Endothelial cell of umbilical vein (primary cell): ENCODE data around the gene SNX30. TPM values are rescaled to one million over a fixed set of nuclear protein-coding genes. Genes with fewer than 3 reads are reported as not detected.

Experiments used
- BruUV-seq: library from RNA; stranded (reverse); fragments of 400-500 nt; replicated peaks from 2 replicates; lab custom pipeline; 2021; lab: Mats Ljungman, UMichigan
- CTCF ChIA-PET: fragments of 300-600, 350-600 bp; sonication (Branson Sonifier 250); formaldehyde crosslinking; loops from one replicate; lab custom pipeline; 2021; ENCODE audit warnings: antibody characterized with exemption, inconsistent platforms; lab: Charles Lee
- POLR2A ChIA-PET: fragments of 300-600, 350-600 bp; sonication (Branson Sonifier 250); formaldehyde crosslinking; loops from one replicate; lab custom pipeline; 2021; ENCODE audit warnings: antibody characterized with exemption, inconsistent platforms; lab: Charles Lee
- DNase-seq: peaks from one replicate; pipeline ENCODE4 v3.0.0-alpha.2; 2011; ENCODE audit warnings: low read depth, low spot score
- FAIRE-seq: peaks from 2 replicates; lab custom pipeline; 2011; peaks lifted over from hg19 to GRCh38; lab: Jason Lieb, UNC
- H2AFZ ChIP-seq: 2 replicates; pipeline ENCODE4 v1.6.0; 2012; ENCODE audit warnings: low read depth, low read length, control low read depth, inconsistent platforms
- H3K27ac ChIP-seq: 2 replicates; pipeline ENCODE4 v1.5.1; 2011; ENCODE audit warnings: low read depth, mild to moderate bottlenecking, control low read depth, low read length, moderate library complexity; ENCODE audit not compliant: insufficient read depth
- H3K27me3 ChIP-seq, 2 experiments: 2 replicates each; pipeline versions ENCODE4 v1.6.0 to v1.6.1; 2011; ENCODE audit warnings: low read length in 2 of 2, mixed read lengths in 1 of 2; ENCODE audit not compliant: control insufficient read depth in 2 of 2, insufficient read depth in 2 of 2
- H3K36me3 ChIP-seq, 2 experiments: 2 replicates in 1 of 2; 3 replicates in 1 of 2; pipeline ENCODE4 v1.5.1; 2011; ENCODE audit warnings: low read length in 2 of 2, mild to moderate bottlenecking in 1 of 2, moderate library complexity in 1 of 2; ENCODE audit not compliant: control insufficient read depth in 2 of 2, insufficient read depth in 2 of 2; ENCODE audit errors: extremely low read depth in 1 of 2
- H3K4me1 ChIP-seq: 3 replicates; pipeline ENCODE4 v1.5.1; 2011; ENCODE audit warnings: mild to moderate bottlenecking, low read length; ENCODE audit not compliant: control insufficient read depth, insufficient read depth; ENCODE audit errors: extremely low read depth
- H3K4me2 ChIP-seq: 2 replicates; pipeline ENCODE4 v1.6.1; 2011; ENCODE audit warnings: low read length, control low read depth, mixed read lengths; ENCODE audit not compliant: insufficient read depth
- H3K4me3 ChIP-seq, 3 experiments: fragments of 200-600 bp in 1 of 3; sonication (generic), shearing (Covaris generic) in 1 of 3; replicated peaks in 1 of 3; 2 replicates each; pipeline ENCODE4 v1.5.1; 2011 to 2016; ENCODE audit warnings: control low read depth in 3 of 3, low read length in 3 of 3, mild to moderate bottlenecking in 2 of 3, inconsistent platforms in 1 of 3, low read depth in 1 of 3, moderate library complexity in 1 of 3; ENCODE audit not compliant: insufficient read depth in 1 of 3
- H3K79me2 ChIP-seq: 2 replicates; pipeline ENCODE4 v1.6.0; 2012; ENCODE audit warnings: low read length, inconsistent platforms; ENCODE audit not compliant: control insufficient read depth, insufficient read depth
- H3K9ac ChIP-seq: replicated peaks from 2 replicates; pipeline ENCODE3; 2011; ENCODE audit warnings: low read length, control low read depth; ENCODE audit not compliant: insufficient read depth; ENCODE audit errors: extremely low read depth
- H3K9me1 ChIP-seq: replicated peaks from 3 replicates; pipeline ENCODE4 v1.6.0; 2011; ENCODE audit warnings: mild to moderate bottlenecking, low read length; ENCODE audit not compliant: control insufficient read depth, insufficient read depth; ENCODE audit errors: extremely low read depth
- H3K9me3 ChIP-seq: replicated peaks from 2 replicates; pipeline ENCODE4 v1.5.1; 2012; ENCODE audit warnings: low read length, inconsistent platforms; ENCODE audit not compliant: control insufficient read depth, insufficient read depth
- H4K20me1 ChIP-seq: replicated peaks from 2 replicates; pipeline ENCODE3; 2011; ENCODE audit warnings: mild to moderate bottlenecking, low read length; ENCODE audit not compliant: control insufficient read depth, insufficient read depth; ENCODE audit errors: extremely low read depth
- EZH2 ChIP-seq: IDR thresholded peaks from 2 replicates; pipeline ENCODE4 v1.6.1; 2012; ENCODE audit warnings: borderline replicate concordance, low read depth, mild to moderate bottlenecking, moderate library complexity, low read length, inconsistent platforms; ENCODE audit not compliant: severe bottlenecking
- FOS ChIP-seq: IDR thresholded peaks from 2 replicates; pipeline ENCODE4 v1.6.1; 2011; ENCODE audit warnings: mild to moderate bottlenecking, low read length, moderate library complexity, borderline replicate concordance; ENCODE audit not compliant: insufficient read depth
- GATA2 ChIP-seq: IDR thresholded peaks from 2 replicates; pipeline ENCODE4 v1.7.0; 2011; ENCODE audit warnings: low read depth, mild to moderate bottlenecking, moderate library complexity, mixed read lengths, low read length; ENCODE audit not compliant: insufficient read length, insufficient read depth
- JUN ChIP-seq: IDR thresholded peaks from 2 replicates; pipeline ENCODE4 v1.6.1; 2011; ENCODE audit warnings: borderline replicate concordance, low read depth; ENCODE audit not compliant: insufficient read length, insufficient read depth
- MYC ChIP-seq: IDR thresholded peaks from one replicate; pipeline ENCODE4 v1.6.1; 2011; ENCODE audit warnings: mild to moderate bottlenecking, low read depth, low read length
- POLR2A ChIP-seq: IDR thresholded peaks from 2 replicates; pipeline ENCODE4 v1.6.1; 2012; ENCODE audit warnings: low read depth, mild to moderate bottlenecking, control low read depth, low read length
- POLR2AphosphoS5 ChIP-seq: IDR thresholded peaks from 2 replicates; pipeline ENCODE4 v1.6.1; 2012; ENCODE audit warnings: low read depth, mild to moderate bottlenecking, control low read depth, low read length, moderate library complexity; ENCODE audit not compliant: insufficient read depth
- dilution Hi-C: fragments of 300-500 bp; cut with MboI; formaldehyde crosslinking; loops from one replicate; pipeline ENCODE4 v1.15.0; 2019; ENCODE audit warnings: low sequenced_read_pairs; ENCODE audit not compliant: extremely low pct_ligation_motif_present
- intact Hi-C: fragments of 100-400 bp; cut with micrococcal nuclease; formaldehyde crosslinking; loops from one replicate; pipeline ENCODE4 v1.10.0; 2022
- polyA plus RNA-seq, 4 experiments: library from polyadenylated mRNA; depleted of rRNA in 3 of 4; stranded (reverse) in 3 of 4; unstranded in 1 of 4; fragments of >200 nt; gene quantifications; 2 replicates each; pipeline versions ENCODE4 v1.2.1 to v1.2.3, GENCODE V29; 2011 to 2012; ENCODE audit warnings: missing spikeins in 1 of 4
- total RNA-seq: library from RNA; stranded (reverse); gene quantifications from 2 replicates; pipeline ENCODE4 v1.2.3, GENCODE V29; 2021
- TF ChIP-seq, protein P1 (sequence below), 2 donors: IDR thresholded peaks; 1 replicate in 1 of 2; 2 replicates in 1 of 2; pipeline ENCODE4 v1.5.1; 2011; ENCODE audit warnings: low read length in 2 of 2, mild to moderate bottlenecking in 2 of 2, moderate library complexity in 2 of 2, control low read depth in 1 of 2, inconsistent platforms in 1 of 2, low read depth in 1 of 2; ENCODE audit not compliant: insufficient read depth in 1 of 2; ENCODE audit errors: extremely low read depth in 1 of 2
- TF ChIP-seq, protein P2 (sequence below): IDR thresholded peaks from 2 replicates; pipeline ENCODE4 v1.6.1; 2011; ENCODE audit not compliant: insufficient read depth, insufficient read length

SNX30 gene
- total and polyA plus RNA-seq, 2 donors (not counting 3 experiments of a cell fraction or from before 2014, with no cell fraction given): 2.8 to 6.3 TPM

DNA sequence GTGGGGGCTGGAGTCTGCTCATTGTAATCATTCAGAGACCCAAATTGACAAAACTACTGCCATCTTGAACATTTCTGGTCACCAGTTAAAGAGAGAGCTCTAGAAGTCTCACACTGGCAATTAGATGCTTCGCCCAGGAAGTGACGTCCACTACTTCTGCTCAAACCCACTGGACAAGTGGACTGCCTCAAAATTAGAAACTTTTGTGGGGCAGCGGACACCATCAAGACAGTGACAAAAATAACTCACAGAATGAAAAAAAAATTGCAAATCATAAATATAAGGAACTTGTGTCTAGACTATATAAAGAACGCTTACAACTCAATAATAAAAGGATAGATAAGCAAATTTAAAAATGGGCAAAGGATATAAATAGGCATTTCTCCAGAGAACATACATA lies 149.9 kb downstream of the SNX30 start:
- dilution Hi-C loops: no loop called here
- no peak overlapping the region for H3K9ac ChIP-seq
- H3K79me2 ChIP-seq: no peaks in the 10 kb centered on the region
- no peaks in the 10 kb centered on the region for H3K4me1 ChIP-seq
- ChIA-PET CTCF (no interaction called here), POLR2A (no interaction called here)
- FAIRE-seq (no peak), DNase-seq (no peak)
- peaks cover 15 to 20% of the 10 kb centered on the region in 2 experiments for H3K27me3 ChIP-seq
- no peak overlapping the region for H3K4me2 ChIP-seq
- H3K4me3 ChIP-seq: no peak overlapping the region
- no peaks in the 10 kb centered on the region for H3K36me3 ChIP-seq
- H3K9me3 ChIP-seq: no peaks in the 10 kb centered on the region
- BruUV-seq: no TSS peak
- no peak overlapping the region for H3K27ac ChIP-seq
- H4K20me1 ChIP-seq: no peaks in the 10 kb centered on the region
- intact Hi-C loops: loop anchor here (5.0 kb wide), 1 partner anchor 148 kb away; the partner anchor contains the start of gene SNX30
- TF ChIP-seq GATA2: no peak
- no peaks in the 10 kb centered on the region for H3K9me1 ChIP-seq
- H2AFZ ChIP-seq: no peak overlapping the region

DNA sequence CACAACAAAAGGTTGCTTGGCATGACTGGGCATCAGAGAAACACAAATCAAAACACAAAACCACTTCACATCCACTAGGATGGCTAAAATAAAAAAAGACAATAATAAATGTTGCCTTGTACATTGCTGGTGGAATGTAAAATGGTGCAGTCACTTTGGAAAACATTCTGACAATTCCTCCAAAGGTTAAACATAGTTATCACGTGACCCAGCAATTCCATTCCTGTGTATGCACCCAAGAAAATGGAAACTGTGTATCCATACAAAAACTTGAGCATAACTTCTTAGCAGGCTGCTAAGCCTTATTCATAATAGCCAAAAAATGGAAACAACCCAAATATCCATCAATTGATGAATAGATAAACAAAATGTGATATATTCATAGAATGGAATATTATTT lies 150.3 kb downstream of the SNX30 start:
- CTCF ChIA-PET: interaction anchor here (3.7 kb wide), 1 partner anchor 13 kb away, joined by 16 read pairs; no protein-coding TSS in a partner anchor
- FAIRE-seq (no peak), DNase-seq (no peak)
- Histone ChIP-seq H3K27me3 (peaks cover 15 to 20% of the 10 kb centered on the region in 2 experiments), H3K9ac (no peak overlapping the region), H3K4me2 (no peak overlapping the region), H3K79me2 (no peaks in the 10 kb centered on the region), H3K4me3 (no peak overlapping the region), H4K20me1 (no peaks in the 10 kb centered on the region), H3K4me1 (no peaks in the 10 kb centered on the region), H2AFZ (no peak overlapping the region), H3K9me3 (no peaks in the 10 kb centered on the region), H3K9me1 (no peaks in the 10 kb centered on the region), H3K36me3 (no peaks in the 10 kb centered on the region), H3K27ac (no peak overlapping the region)
- intact Hi-C loops: loop anchor here (5.0 kb wide), 1 partner anchor 149 kb away; the partner anchor contains the start of gene SNX30
- BruUV-seq: no TSS peak
- POLR2A ChIA-PET: no interaction called here
- TF ChIP-seq MYC: no peak
- TF ChIP-seq, protein P1, sequence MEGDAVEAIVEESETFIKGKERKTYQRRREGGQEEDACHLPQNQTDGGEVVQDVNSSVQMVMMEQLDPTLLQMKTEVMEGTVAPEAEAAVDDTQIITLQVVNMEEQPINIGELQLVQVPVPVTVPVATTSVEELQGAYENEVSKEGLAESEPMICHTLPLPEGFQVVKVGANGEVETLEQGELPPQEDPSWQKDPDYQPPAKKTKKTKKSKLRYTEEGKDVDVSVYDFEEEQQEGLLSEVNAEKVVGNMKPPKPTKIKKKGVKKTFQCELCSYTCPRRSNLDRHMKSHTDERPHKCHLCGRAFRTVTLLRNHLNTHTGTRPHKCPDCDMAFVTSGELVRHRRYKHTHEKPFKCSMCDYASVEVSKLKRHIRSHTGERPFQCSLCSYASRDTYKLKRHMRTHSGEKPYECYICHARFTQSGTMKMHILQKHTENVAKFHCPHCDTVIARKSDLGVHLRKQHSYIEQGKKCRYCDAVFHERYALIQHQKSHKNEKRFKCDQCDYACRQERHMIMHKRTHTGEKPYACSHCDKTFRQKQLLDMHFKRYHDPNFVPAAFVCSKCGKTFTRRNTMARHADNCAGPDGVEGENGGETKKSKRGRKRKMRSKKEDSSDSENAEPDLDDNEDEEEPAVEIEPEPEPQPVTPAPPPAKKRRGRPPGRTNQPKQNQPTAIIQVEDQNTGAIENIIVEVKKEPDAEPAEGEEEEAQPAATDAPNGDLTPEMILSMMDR (IDR thresholded peaks at IDR 0.05; ENCODE audit: extremely low read depth in 1 of 2, insufficient read depth in 1 of 2, low read depth in 1 of 2, low read length in 2 of 2): no peak
- TF ChIP-seq EZH2: no peak
- TF ChIP-seq POLR2AphosphoS5: no peak
- no peak for TF ChIP-seq FOS
- no peak for TF ChIP-seq POLR2A
- no peak for TF ChIP-seq JUN
- TF ChIP-seq, protein P2, sequence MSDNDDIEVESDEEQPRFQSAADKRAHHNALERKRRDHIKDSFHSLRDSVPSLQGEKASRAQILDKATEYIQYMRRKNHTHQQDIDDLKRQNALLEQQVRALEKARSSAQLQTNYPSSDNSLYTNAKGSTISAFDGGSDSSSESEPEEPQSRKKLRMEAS: no peak
- no peak for TF ChIP-seq GATA2
- dilution Hi-C loops: no loop called here
